Measurements from ENCODE around the gene SRSF8.
"Not testable (repeated sequence)": the region's sequence is repeated elsewhere in the genome, so short reads cannot be mapped to it uniquely, and the experiment has no call there.

The SRSF8 gene

GRCh38 chr11:95066716-95067038, at the start of gene SRSF8:
Gene SRSF8, plus strand, starts transcription at chr11:95066919. Its CDS starts 308 bp downstream, at chr11:95067227.
- H3K4me1 ChIP-seq (ENCODE audit: control insufficient read depth, low read length) = peaks cover 18% of the 10 kb centered on the region
- H3K79me2 ChIP-seq (ENCODE audit: control insufficient read depth, low read length) = peaks cover 47% of the 10 kb centered on the region
- H3F3A ChIP-seq (ENCODE audit: control insufficient read depth, insufficient read depth) = peaks cover 8% of the 10 kb centered on the region
- peak within 1 kb of the TSS; percentile 87 for H3K27ac ChIP-seq (ENCODE audit: low read depth, low read length)
- peak within 1 kb of the TSS; percentile 67 for H3K4me2 ChIP-seq (ENCODE audit: low read length)
- no peaks in the 10 kb centered on the region; the same call in 1 of the 2 replicates for H3K27me3 ChIP-seq (ENCODE audit: control insufficient read depth, low read length)
- TF ChIP-seq EZH2phosphoT487 (IDR thresholded peaks at IDR 0.05; ENCODE audit: borderline replicate concordance, low read length) = no peak
- TF ChIP-seq, protein P1, sequence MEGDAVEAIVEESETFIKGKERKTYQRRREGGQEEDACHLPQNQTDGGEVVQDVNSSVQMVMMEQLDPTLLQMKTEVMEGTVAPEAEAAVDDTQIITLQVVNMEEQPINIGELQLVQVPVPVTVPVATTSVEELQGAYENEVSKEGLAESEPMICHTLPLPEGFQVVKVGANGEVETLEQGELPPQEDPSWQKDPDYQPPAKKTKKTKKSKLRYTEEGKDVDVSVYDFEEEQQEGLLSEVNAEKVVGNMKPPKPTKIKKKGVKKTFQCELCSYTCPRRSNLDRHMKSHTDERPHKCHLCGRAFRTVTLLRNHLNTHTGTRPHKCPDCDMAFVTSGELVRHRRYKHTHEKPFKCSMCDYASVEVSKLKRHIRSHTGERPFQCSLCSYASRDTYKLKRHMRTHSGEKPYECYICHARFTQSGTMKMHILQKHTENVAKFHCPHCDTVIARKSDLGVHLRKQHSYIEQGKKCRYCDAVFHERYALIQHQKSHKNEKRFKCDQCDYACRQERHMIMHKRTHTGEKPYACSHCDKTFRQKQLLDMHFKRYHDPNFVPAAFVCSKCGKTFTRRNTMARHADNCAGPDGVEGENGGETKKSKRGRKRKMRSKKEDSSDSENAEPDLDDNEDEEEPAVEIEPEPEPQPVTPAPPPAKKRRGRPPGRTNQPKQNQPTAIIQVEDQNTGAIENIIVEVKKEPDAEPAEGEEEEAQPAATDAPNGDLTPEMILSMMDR (IDR thresholded peaks at IDR 0.05; ENCODE audit: low read depth, low read length, poor library complexity, severe bottlenecking) = no peak
- no peaks in the 10 kb centered on the region for H4K20me1 ChIP-seq (ENCODE audit: control insufficient read depth, insufficient read depth, low read depth, low read length)
- peak within 1 kb of the TSS; percentile 89 for H3K4me3 ChIP-seq (ENCODE audit: low read length)
- H3K36me3 ChIP-seq (ENCODE audit: control insufficient read depth, low read length) = peaks cover 42% of the 10 kb centered on the region
- no peaks in the 10 kb centered on the region for H3K9me3 ChIP-seq (ENCODE audit: control insufficient read depth, insufficient read depth, low read length)
- no peaks in the 10 kb centered on the region for H3K9me2 ChIP-seq (replicated peaks; ENCODE audit: control insufficient read depth, low read length)

DNA sequence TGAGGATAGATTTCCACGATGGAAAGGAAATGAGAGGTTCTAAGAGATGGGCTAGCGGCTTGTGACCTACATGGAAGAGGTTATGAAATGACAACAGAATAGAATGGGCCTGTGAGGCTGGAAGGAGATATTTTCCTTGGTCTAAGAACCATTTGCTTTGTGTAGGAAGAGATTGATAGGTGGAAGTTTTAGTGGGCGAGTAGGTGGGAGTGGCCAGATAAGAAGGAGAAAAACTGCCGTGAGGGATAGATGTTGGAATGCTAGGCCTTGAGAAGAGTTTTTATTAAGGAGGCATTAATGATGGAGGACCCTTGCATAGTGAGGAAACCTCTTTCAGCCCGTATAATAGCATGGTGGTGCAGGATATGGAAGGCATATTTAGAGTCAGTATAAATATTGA, 45.3 kb upstream of the SRSF8 start:
- not testable (repeated sequence) for H3K36me3 ChIP-seq (ENCODE audit: control insufficient read depth, low read length); H3K27ac ChIP-seq (ENCODE audit: low read depth, low read length); H3F3A ChIP-seq (ENCODE audit: control insufficient read depth, insufficient read depth); H4K20me1 ChIP-seq (ENCODE audit: control insufficient read depth, insufficient read depth, low read depth, low read length); H3K4me1 ChIP-seq (ENCODE audit: control insufficient read depth, low read length); H3K27me3 ChIP-seq (ENCODE audit: control insufficient read depth, low read length); H3K4me2 ChIP-seq (ENCODE audit: low read length); H3K9me3 ChIP-seq (ENCODE audit: control insufficient read depth, insufficient read depth, low read length); H3K9me2 ChIP-seq (replicated peaks; ENCODE audit: control insufficient read depth, low read length); H3K4me3 ChIP-seq (ENCODE audit: low read length); H3K79me2 ChIP-seq (ENCODE audit: control insufficient read depth, low read length)

- Histone ChIP-seq H3K9me2 (replicated peaks; ENCODE audit: control insufficient read depth, low read length) (no peaks in the 10 kb centered on the region), H3K79me2 (ENCODE audit: control insufficient read depth, low read length) (no peaks in the 10 kb centered on the region), H3K27me3 (ENCODE audit: control insufficient read depth, low read length) (no peaks in the 10 kb centered on the region), H3K4me3 (ENCODE audit: low read length) (no peak within 1 kb of the TSS), H3K4me1 (ENCODE audit: control insufficient read depth, low read length) (no peaks in the 10 kb centered on the region), H3K9me3 (ENCODE audit: control insufficient read depth, insufficient read depth, low read length) (no peaks in the 10 kb centered on the region), H3F3A (ENCODE audit: control insufficient read depth, insufficient read depth) (no peaks in the 10 kb centered on the region), H3K36me3 (ENCODE audit: control insufficient read depth, low read length) (no peaks in the 10 kb centered on the region), H4K20me1 (ENCODE audit: control insufficient read depth, insufficient read depth, low read depth, low read length) (no peaks in the 10 kb centered on the region), H3K4me2 (ENCODE audit: low read length) (no peak within 1 kb of the TSS), H3K27ac (ENCODE audit: low read depth, low read length) (no peak within 1 kb of the TSS)
- TF ChIP-seq, protein P1 (IDR thresholded peaks at IDR 0.05; ENCODE audit: low read depth, low read length, poor library complexity, severe bottlenecking) = no peak
- no peak for TF ChIP-seq EZH2phosphoT487 (IDR thresholded peaks at IDR 0.05; ENCODE audit: borderline replicate concordance, low read length)
Observed at GRCh38 chr11:95024958-95025357, 41.8 kb upstream of the SRSF8 start, which contains the start of gene KDM4E. Gene KDM4E, plus strand, starts transcription at chr11:95025258. Its CDS starts 300 bp downstream, at chr11:95025558.

DNA sequence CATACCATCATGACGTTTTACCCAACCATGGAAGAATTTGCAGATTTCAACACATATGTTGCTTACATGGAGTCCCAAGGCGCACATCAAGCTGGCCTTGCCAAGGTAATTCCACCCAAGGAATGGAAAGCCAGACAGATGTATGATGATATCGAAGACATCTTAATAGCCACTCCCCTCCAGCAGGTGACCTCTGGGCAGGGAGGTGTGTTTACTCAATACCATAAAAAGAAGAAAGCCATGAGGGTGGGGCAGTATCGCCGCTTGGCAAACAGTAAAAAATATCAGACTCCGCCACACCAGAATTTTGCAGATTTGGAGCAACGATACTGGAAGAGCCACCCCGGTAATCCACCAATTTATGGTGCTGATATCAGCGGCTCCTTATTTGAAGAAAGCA, 41.1 kb upstream of the SRSF8 start:
- not testable (repeated sequence) for H3K79me2 ChIP-seq (ENCODE audit: control insufficient read depth, low read length); H3K27me3 ChIP-seq (ENCODE audit: control insufficient read depth, low read length); H3K4me2 ChIP-seq (ENCODE audit: low read length); H3K9me2 ChIP-seq (replicated peaks; ENCODE audit: control insufficient read depth, low read length); H3K36me3 ChIP-seq (ENCODE audit: control insufficient read depth, low read length); H3K4me1 ChIP-seq (ENCODE audit: control insufficient read depth, low read length); H3K9me3 ChIP-seq (ENCODE audit: control insufficient read depth, insufficient read depth, low read length); H3K4me3 ChIP-seq (ENCODE audit: low read length); H3K27ac ChIP-seq (ENCODE audit: low read depth, low read length); H4K20me1 ChIP-seq (ENCODE audit: control insufficient read depth, insufficient read depth, low read depth, low read length); H3F3A ChIP-seq (ENCODE audit: control insufficient read depth, insufficient read depth)

Measured in DOHH2 (cell line).